ENCODE results near the gene ZNF620.
"Not testable (repeated sequence)": the region's sequence is repeated elsewhere in the genome, so short reads cannot be mapped to it uniquely, and the experiment has no call there.

DNA sequence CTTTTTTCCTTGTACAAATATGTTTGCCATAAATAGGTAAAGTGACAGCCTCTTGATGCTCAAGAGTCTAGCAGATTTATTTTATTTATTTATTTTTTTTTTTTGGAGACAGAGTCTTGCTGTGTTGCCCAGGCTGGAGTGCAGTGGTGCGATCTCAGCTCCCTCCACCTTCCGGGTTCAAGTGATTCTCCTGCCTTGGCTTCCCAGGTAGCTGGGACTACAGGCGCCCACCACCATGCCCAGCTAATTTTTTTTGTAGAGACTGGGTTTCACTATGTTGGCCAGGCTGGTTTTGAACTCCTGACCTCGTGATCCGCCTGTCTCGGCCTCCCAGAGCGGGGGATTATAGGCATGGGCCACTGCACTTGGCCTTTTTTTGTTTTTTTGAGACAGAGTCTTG is 43.0 kb upstream of the ZNF620 start:
- TF ChIP-seq, protein P1, sequence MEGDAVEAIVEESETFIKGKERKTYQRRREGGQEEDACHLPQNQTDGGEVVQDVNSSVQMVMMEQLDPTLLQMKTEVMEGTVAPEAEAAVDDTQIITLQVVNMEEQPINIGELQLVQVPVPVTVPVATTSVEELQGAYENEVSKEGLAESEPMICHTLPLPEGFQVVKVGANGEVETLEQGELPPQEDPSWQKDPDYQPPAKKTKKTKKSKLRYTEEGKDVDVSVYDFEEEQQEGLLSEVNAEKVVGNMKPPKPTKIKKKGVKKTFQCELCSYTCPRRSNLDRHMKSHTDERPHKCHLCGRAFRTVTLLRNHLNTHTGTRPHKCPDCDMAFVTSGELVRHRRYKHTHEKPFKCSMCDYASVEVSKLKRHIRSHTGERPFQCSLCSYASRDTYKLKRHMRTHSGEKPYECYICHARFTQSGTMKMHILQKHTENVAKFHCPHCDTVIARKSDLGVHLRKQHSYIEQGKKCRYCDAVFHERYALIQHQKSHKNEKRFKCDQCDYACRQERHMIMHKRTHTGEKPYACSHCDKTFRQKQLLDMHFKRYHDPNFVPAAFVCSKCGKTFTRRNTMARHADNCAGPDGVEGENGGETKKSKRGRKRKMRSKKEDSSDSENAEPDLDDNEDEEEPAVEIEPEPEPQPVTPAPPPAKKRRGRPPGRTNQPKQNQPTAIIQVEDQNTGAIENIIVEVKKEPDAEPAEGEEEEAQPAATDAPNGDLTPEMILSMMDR (IDR thresholded peaks at IDR 0.05), result not testable (repeated sequence)
- not testable (repeated sequence) for TF ChIP-seq POLR2A (IDR thresholded peaks at IDR 0.05)
